NCI-H526 treated with DMSO at 0.1 percent for 48 hours (cell line): ENCODE results near the gene FBXL7.

Experiments used
- DNase-seq: peaks from one replicate; lab custom pipeline; 2025; lab: John Stamatoyannopoulos, UW

FBXL7 gene

DNA sequence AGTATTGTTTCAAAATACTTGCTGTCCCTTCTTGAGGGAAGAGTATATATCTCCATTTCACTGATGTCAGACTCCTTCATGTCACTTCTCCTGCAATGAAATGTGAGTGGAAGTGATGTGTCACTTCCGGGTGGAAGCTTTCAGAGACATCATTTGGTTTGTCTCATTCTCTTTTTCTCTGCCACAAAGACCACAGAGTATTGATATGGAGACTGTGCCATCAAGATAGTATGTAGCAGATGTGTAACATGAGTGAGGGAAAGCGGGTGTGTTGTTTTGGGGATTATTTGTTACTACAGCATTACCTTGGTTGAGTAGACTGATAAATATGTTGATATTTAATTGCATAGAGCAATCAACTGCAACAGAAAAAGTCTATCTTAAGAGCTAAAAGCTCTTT, 169.8 kb downstream of the FBXL7 start:
- DNase-seq = no peak

DNA sequence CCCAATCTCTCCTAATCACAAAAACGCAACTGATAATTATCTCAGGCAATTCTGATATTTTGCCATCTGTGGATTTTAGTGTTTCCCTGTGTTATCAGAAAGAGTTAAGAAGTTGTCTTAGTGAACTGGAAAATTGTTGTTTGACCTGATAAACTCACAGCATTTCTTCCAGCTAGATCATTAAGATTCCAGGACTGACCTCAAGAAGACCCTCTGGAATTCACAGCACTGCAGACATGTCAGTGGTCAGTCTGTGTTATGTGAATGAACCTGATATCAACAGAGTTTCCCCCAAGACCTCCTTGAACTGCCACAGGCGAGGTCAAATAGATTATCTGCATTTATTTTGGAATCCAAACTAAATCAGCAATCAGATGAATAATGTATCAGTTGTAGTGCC, 174.7 kb downstream of the FBXL7 start:
- no peak for DNase-seq

- no peak for DNase-seq
These were observed 176.6 kb downstream of the FBXL7 start for GRCh38 chr5:15676591-15676990.

DNA sequence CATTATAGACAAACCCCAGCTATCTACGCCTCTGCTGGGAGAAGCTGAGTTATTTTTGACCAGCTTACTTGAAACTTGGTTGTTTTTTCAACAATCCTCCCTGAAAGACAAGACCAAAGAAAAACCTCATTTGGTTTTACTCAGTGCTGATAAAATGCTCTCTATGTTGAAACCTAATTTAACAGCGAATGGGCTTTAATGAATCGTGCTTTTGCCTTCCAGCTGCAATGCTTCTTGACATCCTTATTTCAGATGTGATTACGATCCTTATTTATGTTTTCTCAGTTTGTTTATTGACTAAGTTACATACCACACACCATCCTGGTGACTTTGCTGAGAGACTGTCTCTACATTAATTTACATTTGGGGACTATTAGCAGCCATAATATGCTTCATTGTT, 179.2 kb downstream of the FBXL7 start:
- no peak for DNase-seq

GRCh38 chr5:15680455-15680854, 180.5 kb downstream of the FBXL7 start:
- DNase-seq = no peak

- no peak for DNase-seq
These were observed 182.1 kb downstream of the FBXL7 start for GRCh38 chr5:15682122-15682521.

GRCh38 chr5:15682566-15682965, 182.6 kb downstream of the FBXL7 start:
- no peak for DNase-seq

GRCh38 chr5:15683332-15683731, 183.4 kb downstream of the FBXL7 start:
- DNase-seq = no peak

- no peak for DNase-seq
These were observed 187.4 kb downstream of the FBXL7 start for GRCh38 chr5:15687401-15687800.

DNA sequence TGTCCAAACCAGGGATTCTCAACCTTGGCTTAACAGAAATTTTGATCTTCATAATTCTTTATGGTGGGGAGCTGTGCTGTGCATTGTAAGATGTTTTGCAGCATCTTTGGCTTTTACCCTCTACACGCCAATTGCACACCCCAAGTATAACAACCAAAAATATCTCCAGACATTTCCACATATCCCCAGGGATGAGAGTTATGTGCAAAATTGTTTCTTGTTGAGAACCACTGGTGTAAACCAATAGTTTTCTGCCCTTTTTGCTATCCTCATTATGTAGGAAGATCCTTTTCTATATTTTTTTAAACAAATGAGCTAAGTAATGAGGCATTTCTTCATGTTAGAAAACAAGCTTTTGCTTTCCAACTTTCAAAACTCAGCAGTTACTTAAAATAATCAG, 189.9 kb downstream of the FBXL7 start:
- DNase-seq = no peak

DNA sequence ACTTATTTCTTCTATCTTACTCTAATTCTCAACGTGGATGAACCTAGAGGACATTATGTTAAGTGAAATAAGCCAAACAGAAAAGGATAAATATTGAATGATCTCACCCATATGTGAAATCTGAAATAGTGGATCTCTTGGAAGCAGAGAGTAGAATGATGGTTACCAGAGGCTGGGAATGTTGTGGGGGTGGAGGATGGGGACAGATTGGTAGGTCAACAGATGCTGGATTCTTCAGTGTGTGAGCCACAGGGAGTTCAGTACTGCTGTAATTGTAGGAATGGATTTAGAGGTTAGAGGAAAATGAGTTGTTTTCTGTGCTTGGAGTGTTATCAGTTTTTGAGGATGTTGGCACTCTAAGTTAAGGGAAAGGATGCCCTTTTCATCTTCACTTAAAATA, 190.6 kb downstream of the FBXL7 start:
- no peak for DNase-seq

DNA sequence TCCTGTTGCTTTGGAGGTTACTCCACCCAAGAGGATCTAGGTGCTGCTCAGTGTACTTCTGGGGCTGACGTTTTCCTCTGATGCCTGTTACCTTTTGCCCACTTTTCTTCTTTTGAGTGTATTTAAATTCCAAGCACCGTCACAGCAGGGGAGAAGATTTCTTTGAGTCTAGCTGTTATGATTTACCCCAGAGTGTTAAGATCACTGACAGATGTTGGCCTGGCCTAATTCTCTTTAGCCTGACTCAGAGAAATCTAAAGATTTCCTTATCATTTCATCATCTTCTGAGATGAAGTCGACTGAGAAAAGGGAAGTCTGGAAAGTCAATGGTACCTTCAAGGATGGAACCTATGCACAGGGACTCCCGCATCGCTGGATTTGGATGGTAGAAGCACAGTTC, 191.5 kb downstream of the FBXL7 start:
- no peak for DNase-seq

DNA sequence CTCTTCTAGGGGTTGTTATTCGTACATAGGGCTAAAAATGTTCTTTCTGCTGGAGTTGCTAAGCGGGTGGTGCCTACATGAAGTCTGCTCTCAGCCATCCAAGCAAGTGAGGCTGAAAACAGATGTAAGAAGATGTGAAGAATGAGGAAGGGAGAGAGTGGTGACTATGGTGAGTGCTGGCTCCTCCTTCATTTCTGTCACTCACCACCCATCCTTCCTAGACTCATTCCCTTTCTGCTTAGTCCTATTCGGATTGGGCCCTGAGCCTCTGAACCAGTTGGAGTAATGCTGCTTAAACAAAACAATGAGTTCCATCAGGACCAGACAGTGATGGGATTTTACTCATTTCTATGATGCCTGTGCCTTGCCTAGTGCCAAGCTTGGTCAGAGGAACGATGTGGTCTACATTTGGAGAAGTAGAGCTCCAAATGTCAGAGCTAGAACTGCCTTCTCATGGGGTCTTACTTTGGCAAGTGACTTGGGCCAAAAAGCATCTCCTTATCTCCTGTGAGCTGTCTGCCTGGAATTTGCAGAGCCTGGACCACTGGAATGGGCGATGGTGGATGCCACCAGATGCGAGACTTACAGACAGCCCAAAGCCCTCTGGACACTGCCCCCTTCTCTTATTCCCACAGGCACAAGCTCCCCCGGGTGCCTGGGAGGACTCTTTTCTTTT, 192.9 kb downstream of the FBXL7 start:
- no peak for DNase-seq

DNA sequence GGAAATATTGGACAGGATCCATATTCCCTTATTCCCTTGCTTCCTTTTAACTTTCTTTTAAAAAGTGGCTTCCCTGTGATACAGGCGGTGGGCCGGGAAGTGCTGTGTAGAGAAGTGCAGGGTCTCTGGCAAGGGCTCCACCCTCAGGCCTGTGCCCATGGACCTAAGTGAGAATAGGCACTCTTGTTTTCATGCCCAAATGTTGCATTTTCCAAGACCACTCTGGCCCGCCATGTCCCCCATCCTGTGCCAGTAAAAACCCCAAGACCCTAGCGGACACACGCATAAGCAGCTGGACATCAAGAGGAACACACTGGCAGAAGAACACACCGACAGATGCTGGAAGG, 193.4 kb downstream of the FBXL7 start:
- DNase-seq = no peak

DNA sequence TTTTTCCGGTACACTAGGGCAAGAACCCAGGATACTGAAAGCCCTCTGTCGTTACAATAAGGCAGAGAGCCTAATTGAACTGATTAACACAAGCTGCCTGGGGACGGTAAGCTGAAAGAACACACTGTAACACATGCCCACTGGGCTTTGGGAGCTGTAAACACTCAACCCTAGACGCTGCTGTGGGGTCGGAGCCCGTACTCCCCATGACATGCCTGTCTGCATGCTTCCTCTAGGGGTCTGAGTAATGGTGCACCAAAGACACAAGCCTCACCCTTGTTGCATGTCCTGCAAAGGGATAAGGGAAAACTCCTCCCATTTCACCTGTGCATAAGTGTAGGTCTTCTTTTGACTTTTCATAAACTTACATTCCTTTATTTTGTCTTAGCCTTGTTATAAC, 194.0 kb downstream of the FBXL7 start:
- DNase-seq = no peak

GRCh38 chr5:15694696-15695214, 194.8 kb downstream of the FBXL7 start:
- no peak for DNase-seq

DNA sequence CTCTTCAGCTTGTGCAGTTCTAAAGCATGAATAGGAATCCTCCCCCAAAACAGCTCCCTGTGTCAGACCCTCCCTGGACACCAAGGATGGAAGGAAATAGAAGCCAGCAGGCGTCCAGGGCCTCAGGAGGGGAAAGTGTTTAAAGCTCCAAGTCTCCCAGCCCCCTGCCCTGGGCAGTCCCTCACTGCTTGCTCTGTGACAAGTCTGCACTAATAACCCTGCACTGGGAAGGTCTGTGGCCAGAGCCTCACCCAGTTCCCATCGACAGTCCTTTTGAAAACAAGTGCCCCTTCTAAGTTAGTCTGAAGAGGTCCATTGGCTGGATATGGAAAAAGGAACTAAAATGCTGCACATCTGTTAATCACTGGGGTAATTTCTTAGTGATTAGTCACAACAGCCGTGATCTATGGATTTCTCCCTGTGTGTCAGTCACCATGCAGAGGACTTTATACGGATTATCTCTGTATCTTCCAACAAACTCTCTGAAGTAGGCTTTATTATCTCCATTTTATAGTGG, 195.3 kb downstream of the FBXL7 start:
- DNase-seq = no peak

DNA sequence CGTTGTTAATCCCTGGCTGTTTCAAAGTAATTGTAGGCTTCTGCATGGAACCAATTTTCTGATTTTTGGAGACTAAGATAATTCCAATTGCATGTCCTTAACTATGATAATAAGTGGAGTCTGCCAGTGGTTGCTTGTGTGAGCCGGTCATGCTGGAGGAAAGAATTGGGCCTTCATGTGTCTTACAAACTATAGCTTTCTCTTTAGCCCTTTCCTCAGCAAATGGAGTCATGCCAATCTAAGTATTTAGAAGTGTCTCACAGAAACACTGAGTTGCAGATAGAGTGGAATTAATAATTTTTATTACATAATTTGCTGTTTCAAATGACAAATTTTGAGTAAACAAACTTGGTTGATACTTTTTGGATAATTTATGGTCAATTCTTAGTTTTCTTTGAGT, 200.4 kb downstream of the FBXL7 start:
- no peak for DNase-seq

GRCh38 chr5:15702102-15702501, 202.1 kb downstream of the FBXL7 start:
- DNase-seq = no peak

DNA sequence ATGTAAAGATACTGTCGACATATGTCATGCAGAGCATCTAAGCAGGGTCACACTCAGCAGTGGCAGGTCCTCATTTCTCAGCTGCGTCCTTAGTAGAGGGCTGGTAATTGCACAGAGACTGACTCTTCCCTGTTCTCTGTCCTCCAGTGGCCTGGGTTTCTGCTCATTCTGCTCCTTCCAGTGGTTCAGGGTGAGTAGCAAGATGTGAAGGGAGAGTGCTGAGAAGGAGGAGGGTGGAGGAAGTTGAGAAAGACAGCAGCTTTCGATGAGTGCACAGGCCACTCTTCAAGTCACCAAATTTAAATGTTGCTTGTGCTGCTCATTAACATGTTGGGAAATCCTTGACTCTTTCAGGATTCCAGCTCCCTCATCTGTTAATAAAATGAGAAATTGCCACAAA, 203.9 kb downstream of the FBXL7 start:
- no peak for DNase-seq

- DNase-seq = no peak
These were observed 204.5 kb downstream of the FBXL7 start for GRCh38 chr5:15704397-15704947.

DNA sequence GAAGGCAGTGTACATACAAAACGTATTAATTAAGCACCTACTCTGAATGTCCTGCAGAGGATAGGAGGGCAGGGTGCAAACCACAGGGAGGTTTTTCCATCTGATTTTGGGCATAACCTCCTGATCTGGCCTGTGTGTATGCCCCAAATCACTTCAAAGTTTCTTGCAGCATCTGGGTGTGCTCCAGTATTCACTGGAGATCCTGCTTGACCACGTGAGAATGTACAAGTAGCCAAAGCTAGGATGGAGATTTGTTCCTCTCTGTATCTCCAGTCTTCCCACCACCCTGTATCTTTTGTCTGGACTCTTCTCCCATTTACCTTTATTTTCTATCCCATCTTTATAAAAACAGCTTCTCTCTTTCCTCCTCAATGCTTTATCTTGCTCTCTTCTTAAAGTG, 207.7 kb downstream of the FBXL7 start:
- DNase-seq = no peak

DNA sequence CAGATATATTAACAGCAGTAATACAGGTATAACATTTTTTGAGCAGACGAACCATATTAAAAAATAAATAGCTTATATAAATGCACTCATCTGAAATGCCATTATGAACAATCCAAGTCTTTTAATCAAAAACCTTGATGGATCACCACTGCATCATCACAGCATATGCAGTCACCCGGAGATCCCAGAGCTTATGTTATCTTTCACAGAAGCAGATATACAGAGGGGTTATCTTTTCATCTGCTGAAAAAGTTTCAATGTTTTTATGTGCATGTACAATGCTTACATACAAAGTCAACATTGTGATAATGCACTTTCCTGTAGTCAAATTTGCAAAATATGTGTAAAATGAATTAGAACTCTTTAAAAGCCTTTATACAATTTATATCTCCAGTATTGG, 211.9 kb downstream of the FBXL7 start:
- DNase-seq = no peak

GRCh38 chr5:15715535-15715934, 215.6 kb downstream of the FBXL7 start:
- DNase-seq = no peak
